Measurements from ENCODE around the gene SMAP2. TPM values are rescaled to one million over a fixed set of nuclear protein-coding genes. Genes with fewer than 3 reads are reported as not detected.

Gene SMAP2
- total and polyA plus RNA-seq, 2 of the 4 experiments (the other 2 are of a cell fraction) = 30.1 to 31.0 TPM

GRCh38 chr1:40395190-40396175, 22.0 kb downstream of the SMAP2 start (continued):
- TF ChIP-seq RAD21 (IDR thresholded peaks at IDR 0.05; ENCODE audit: low read length) (no peak), CHD1 (IDR thresholded peaks at IDR 0.05; ENCODE audit: low read depth, low read length) (no peak), POLR2A (IDR thresholded peaks at IDR 0.05; ENCODE audit: low read depth, low read length) (no peak), MAFK (IDR thresholded peaks at IDR 0.05; ENCODE audit: low read depth, low read length) (no peak)

GRCh38 chr1:40396420-40396819, 22.9 kb downstream of the SMAP2 start:
- no CpG with 5 or more reads among the region's 1 CpG for WGBS, 2 experiments (ENCODE audit: extremely low coverage in 2 of 2, insufficient read length in 1 of 2)
- TF ChIP-seq CHD1 (IDR thresholded peaks at IDR 0.05; ENCODE audit: low read depth, low read length) (no peak), MXI1 (IDR thresholded peaks at IDR 0.05; ENCODE audit: borderline replicate concordance, low read depth, low read length) (no peak), BHLHE40 (IDR thresholded peaks at IDR 0.05; ENCODE audit: low read depth, low read length) (no peak), USF2 (IDR thresholded peaks at IDR 0.05; ENCODE audit: low read depth, low read length) (no peak), SMC3 (IDR thresholded peaks at IDR 0.05; ENCODE audit: low read depth, low read length) (no peak), NFE2L2 (IDR thresholded peaks at IDR 0.05; ENCODE audit: low read depth, low read length) (no peak), ELK1 (IDR thresholded peaks at IDR 0.05; ENCODE audit: borderline replicate concordance, low read depth, low read length) (no peak), CTCF (conservative IDR thresholded peaks at IDR 0.05; ENCODE audit: low read depth, low read length) (no peak), RCOR1 (IDR thresholded peaks at IDR 0.05; ENCODE audit: insufficient replicate concordance, low read length) (no peak)

More at GRCh38 chr1:40396420-40396819, 22.9 kb downstream of the SMAP2 start:
- intact Hi-C loops (cut with micrococcal nuclease) (no loop called here), in situ Hi-C loops (cut with MboI; ENCODE audit: low sequenced_read_pairs) (no loop called here), dilution Hi-C loops (cut with HindIII; ENCODE audit: low sequenced_read_pairs, unreplicated experiment) (no loop called here)
- ChIA-PET POLR2A (ENCODE audit: unreplicated experiment) (no interaction called here), CTCF (interaction anchor here (1.0 kb wide), 1 partner anchor 8 kb away, joined by 3 read pairs; no protein-coding TSS in a partner anchor)
- Histone ChIP-seq H3K4me3 (ENCODE audit: insufficient read depth, low read depth, low read length) (no peak overlapping the region), H2BK20ac (ENCODE audit: low read depth, low read length) (no peak overlapping the region), H2AFZ (replicated peaks; ENCODE audit: low read length, poor library complexity) (no peak overlapping the region), H3K27ac (ENCODE audit: insufficient read depth, low read length) (no peak overlapping the region), H3K4me2 (ENCODE audit: low read depth, low read length) (no peak overlapping the region), H3K9me1 (ENCODE audit: insufficient read depth, low read length) (peaks cover 5% of the 10 kb centered on the region), H2AK9ac (replicated peaks; ENCODE audit: low read depth, low read length, poor library complexity) (no peak overlapping the region), H2BK15ac (ENCODE audit: low read depth, low read length) (no peak overlapping the region), H3K4ac (ENCODE audit: low read depth, low read length) (no peak overlapping the region), H4K91ac (ENCODE audit: insufficient read depth, low read depth, low read length) (no peak overlapping the region), H3K9me3 (ENCODE audit: control insufficient read depth, insufficient read depth, low read length) (no peaks in the 10 kb centered on the region), H3K9ac (ENCODE audit: low read depth, low read length) (no peak overlapping the region), H3K27me3 (ENCODE audit: control insufficient read depth, insufficient read depth, low read length) (no peaks in the 10 kb centered on the region), H4K5ac (ENCODE audit: low read depth, low read length) (no peak overlapping the region), H3K4me1 (ENCODE audit: control insufficient read depth, insufficient read depth, low read length) (peaks cover 10% of the 10 kb centered on the region), H3K36me3 (ENCODE audit: control insufficient read depth, insufficient read depth, low read length) (no peaks in the 10 kb centered on the region), H2AK5ac (ENCODE audit: low read depth, low read length) (no peak overlapping the region), H3K14ac (replicated peaks; ENCODE audit: low read depth, low read length) (no peak overlapping the region), H3K18ac (ENCODE audit: low read depth, low read length) (no peak overlapping the region), H3K79me1 (ENCODE audit: low read depth in 1 of 2, low read length in 2 of 2) (peaks cover 28 to 79% of the 10 kb centered on the region in 2 experiments), H4K20me1 (ENCODE audit: insufficient read depth, low read length) (peaks cover 15% of the 10 kb centered on the region; the same call in 1 of the 2 replicates), H4K8ac (ENCODE audit: low read depth in 2 of 2, low read length in 2 of 2) (no peak overlapping the region), H3K56ac (ENCODE audit: extremely low read depth, insufficient read depth, low read length) (no peak overlapping the region), H2BK120ac (ENCODE audit: low read depth, low read length) (no peak overlapping the region), H3K23ac (ENCODE audit: low read depth, low read length) (no peak overlapping the region), H2BK5ac (ENCODE audit: low read depth, low read length, poor library complexity, severe bottlenecking) (no peak overlapping the region)
- ATAC-seq (ENCODE audit: low read depth) = no peak
- no peak for DNase-seq
- no TSS peak for BruUV-seq (replicated peaks)

Measured in IMR-90 (cell line).